ENCODE measurements around the gene COL8A2.

DNA sequence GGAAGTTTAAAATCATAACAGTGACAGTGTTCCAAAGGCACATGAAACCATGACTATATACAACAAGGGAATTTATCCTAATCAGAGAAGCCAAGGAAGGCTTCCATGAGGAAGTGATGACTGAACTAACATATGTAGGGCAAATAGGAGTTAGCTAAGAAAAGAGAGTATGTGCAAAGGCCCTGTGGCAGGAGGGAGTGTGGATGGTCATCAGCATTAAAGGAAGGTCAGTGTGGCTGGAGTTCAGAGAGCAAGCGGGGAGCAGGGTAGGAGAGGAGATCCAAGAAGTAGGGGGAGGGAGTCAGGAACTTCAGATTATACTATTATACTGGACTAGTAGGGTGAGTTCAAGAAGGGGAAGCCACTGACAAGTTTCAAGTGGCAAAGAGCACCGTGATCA is 39.3 kb upstream of the COL8A2 start:
- TF ChIP-seq, protein P1, sequence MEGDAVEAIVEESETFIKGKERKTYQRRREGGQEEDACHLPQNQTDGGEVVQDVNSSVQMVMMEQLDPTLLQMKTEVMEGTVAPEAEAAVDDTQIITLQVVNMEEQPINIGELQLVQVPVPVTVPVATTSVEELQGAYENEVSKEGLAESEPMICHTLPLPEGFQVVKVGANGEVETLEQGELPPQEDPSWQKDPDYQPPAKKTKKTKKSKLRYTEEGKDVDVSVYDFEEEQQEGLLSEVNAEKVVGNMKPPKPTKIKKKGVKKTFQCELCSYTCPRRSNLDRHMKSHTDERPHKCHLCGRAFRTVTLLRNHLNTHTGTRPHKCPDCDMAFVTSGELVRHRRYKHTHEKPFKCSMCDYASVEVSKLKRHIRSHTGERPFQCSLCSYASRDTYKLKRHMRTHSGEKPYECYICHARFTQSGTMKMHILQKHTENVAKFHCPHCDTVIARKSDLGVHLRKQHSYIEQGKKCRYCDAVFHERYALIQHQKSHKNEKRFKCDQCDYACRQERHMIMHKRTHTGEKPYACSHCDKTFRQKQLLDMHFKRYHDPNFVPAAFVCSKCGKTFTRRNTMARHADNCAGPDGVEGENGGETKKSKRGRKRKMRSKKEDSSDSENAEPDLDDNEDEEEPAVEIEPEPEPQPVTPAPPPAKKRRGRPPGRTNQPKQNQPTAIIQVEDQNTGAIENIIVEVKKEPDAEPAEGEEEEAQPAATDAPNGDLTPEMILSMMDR (IDR thresholded peaks at IDR 0.05) = no peak
- TF ChIP-seq POLR2A (IDR thresholded peaks at IDR 0.05) = no peak

All from uterus (tissue), 2 donors.